GM12892 (cell line): Measurements from ENCODE around the gene ARHGEF17.

Source experiments
- POLR2A ChIP-seq: IDR thresholded peaks from 2 replicates; pipeline ENCODE4 v1.6.1; 2011; ENCODE audit warnings: low read depth, low read length, control low read depth
- POLR2AphosphoS5 ChIP-seq: IDR thresholded peaks from 2 replicates; pipeline ENCODE4 v1.6.1; 2011; ENCODE audit warnings: low read depth, low read length, control low read depth

DNA sequence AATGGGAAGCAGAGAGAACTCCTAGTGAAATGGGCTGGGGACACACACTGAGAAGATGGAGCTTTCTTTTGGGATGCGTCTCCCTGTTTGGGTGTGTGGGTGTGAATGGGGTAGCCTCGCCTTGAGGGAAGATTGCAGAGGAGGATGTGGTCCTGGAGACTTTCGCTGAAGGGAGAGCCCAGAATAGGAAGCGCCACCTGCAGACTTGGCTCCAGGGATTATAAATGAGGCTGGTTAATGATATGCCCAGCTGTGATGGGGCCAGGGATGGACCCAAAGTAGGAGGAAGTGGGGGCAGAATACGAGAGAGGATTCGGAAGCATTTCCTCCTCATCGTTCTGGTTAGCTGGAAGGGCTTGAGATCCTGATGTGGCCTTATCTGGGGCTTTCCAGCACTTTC lies 81.8 kb downstream of the ARHGEF17 start:
- no peak for TF ChIP-seq POLR2A
- TF ChIP-seq POLR2AphosphoS5, result no peak
